OCI-LY3 (cell line): ENCODE data around the gene DAP.

Source experiments
- EZH2phosphoT487 ChIP-seq: fragments of 200-600 bp; shearing (Covaris generic); IDR thresholded peaks from 2 replicates; pipeline ENCODE4 v1.6.1; 2018; ENCODE audit warnings: antibody characterized with exemption, mixed run types, low read depth
- TF ChIP-seq, protein P1 (sequence below): fragments of 200-600, 300-600 bp; sonication (generic); IDR thresholded peaks from 2 replicates; pipeline ENCODE4 v1.5.1; 2014; ENCODE audit warnings: antibody characterized with exemption, low read length, low read depth

GRCh38 chr5:10797261-10797660 is 36.2 kb upstream of the DAP start:
- TF ChIP-seq, protein P1, sequence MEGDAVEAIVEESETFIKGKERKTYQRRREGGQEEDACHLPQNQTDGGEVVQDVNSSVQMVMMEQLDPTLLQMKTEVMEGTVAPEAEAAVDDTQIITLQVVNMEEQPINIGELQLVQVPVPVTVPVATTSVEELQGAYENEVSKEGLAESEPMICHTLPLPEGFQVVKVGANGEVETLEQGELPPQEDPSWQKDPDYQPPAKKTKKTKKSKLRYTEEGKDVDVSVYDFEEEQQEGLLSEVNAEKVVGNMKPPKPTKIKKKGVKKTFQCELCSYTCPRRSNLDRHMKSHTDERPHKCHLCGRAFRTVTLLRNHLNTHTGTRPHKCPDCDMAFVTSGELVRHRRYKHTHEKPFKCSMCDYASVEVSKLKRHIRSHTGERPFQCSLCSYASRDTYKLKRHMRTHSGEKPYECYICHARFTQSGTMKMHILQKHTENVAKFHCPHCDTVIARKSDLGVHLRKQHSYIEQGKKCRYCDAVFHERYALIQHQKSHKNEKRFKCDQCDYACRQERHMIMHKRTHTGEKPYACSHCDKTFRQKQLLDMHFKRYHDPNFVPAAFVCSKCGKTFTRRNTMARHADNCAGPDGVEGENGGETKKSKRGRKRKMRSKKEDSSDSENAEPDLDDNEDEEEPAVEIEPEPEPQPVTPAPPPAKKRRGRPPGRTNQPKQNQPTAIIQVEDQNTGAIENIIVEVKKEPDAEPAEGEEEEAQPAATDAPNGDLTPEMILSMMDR, result no peak
- TF ChIP-seq EZH2phosphoT487, result no peak
